WTC11 (cell line): ENCODE data around the gene TBC1D23. TPM values are rescaled to one million over a fixed set of nuclear protein-coding genes. Genes with fewer than 3 reads are reported as not detected.

Source experiments
- ATAC-seq: fragments of 200-7000 bp; cut with Tn5 transposase; 2 replicates; pipeline ENCODE4 v1.10.0; 2021; ENCODE audit warnings: mild to moderate bottlenecking, moderate library complexity
- CTCF ChIA-PET: fragments of 300-600 bp; sonication (Branson Sonifier 250); formaldehyde crosslinking; loops from one replicate; lab custom pipeline; 2021; ENCODE audit warnings: antibody characterized with exemption; lab: Charles Lee
- POLR2A ChIA-PET: fragments of 350-600 bp; sonication (Branson Sonifier 250); formaldehyde crosslinking; loops from one replicate; lab custom pipeline; 2021; ENCODE audit warnings: antibody characterized with exemption; lab: Charles Lee
- DNase-seq: peaks from one replicate; pipeline ENCODE4 v3.0.0; 2021; ENCODE audit warnings: low spot score
- H3K27ac Mint-ChIP-seq: 2 replicates; pipeline ENCODE4 v1.8.0; 2021; ENCODE audit warnings: mixed read lengths
- H3K27me3 Mint-ChIP-seq: 2 replicates; pipeline ENCODE4 v1.8.0; 2021; ENCODE audit warnings: low read depth, mild to moderate bottlenecking, moderate library complexity, mixed read lengths
- H3K36me3 Mint-ChIP-seq: 2 replicates; pipeline ENCODE4 v1.8.0; 2021; ENCODE audit warnings: mixed read lengths
- H3K4me1 Mint-ChIP-seq: 2 replicates; pipeline ENCODE4 v1.8.0; 2022; ENCODE audit warnings: mixed read lengths
- H3K4me3 Mint-ChIP-seq: 2 replicates; pipeline ENCODE4 v1.8.0; 2021; ENCODE audit warnings: mild to moderate bottlenecking, moderate library complexity, mixed read lengths
- H3K9me3 Mint-ChIP-seq: 2 replicates; pipeline ENCODE4 v1.8.0; 2021; ENCODE audit warnings: mixed read lengths
- AFF4 ChIP-seq: sonication (generic); formaldehyde crosslinking; IDR thresholded peaks from 2 replicates; pipeline ENCODE4 v1.8.1; 2023; ENCODE audit warnings: mild to moderate bottlenecking, missing genetic modification reagents, borderline replicate concordance
- ARID4B ChIP-seq: sonication (generic); formaldehyde crosslinking; IDR thresholded peaks from 2 replicates; pipeline ENCODE4 v1.8.0; 2023; ENCODE audit warnings: missing genetic modification reagents, mild to moderate bottlenecking, borderline replicate concordance
- ERG ChIP-seq: fragments of 250-450 bp; sonication (Bioruptor Pico); IDR thresholded peaks from 2 replicates; pipeline ENCODE4 v1.8.0; 2021; ENCODE audit warnings: mild to moderate bottlenecking
- ETV6 ChIP-seq: sonication (generic); formaldehyde crosslinking; IDR thresholded peaks from 2 replicates; pipeline ENCODE4 v1.8.1; 2022; ENCODE audit warnings: mild to moderate bottlenecking, missing genetic modification reagents
- FOXP4 ChIP-seq: sonication (generic); formaldehyde crosslinking; IDR thresholded peaks from 2 replicates; pipeline ENCODE4 v1.8.0; 2022; ENCODE audit warnings: mild to moderate bottlenecking, missing genetic modification reagents
- GTF2I ChIP-seq: fragments of 250-450 bp; sonication (Bioruptor Pico); conservative IDR thresholded peaks from 2 replicates; pipeline ENCODE4 v1.4.0; 2021; ENCODE audit warnings: mild to moderate bottlenecking
- KAT7 ChIP-seq: sonication (generic); formaldehyde crosslinking; IDR thresholded peaks from 2 replicates; pipeline ENCODE4 v1.8.1; 2023; ENCODE audit warnings: missing genetic modification reagents, mild to moderate bottlenecking, borderline replicate concordance
- MYBL2 ChIP-seq: sonication (generic); formaldehyde crosslinking; IDR thresholded peaks from 2 replicates; pipeline ENCODE4 v1.8.1; 2023; ENCODE audit warnings: mild to moderate bottlenecking, moderate library complexity, missing genetic modification reagents
- NR1H2 ChIP-seq: sonication (generic); formaldehyde crosslinking; IDR thresholded peaks from 2 replicates; pipeline ENCODE4 v1.9.0; 2021; ENCODE audit warnings: mild to moderate bottlenecking, moderate library complexity, missing genetic modification reagents
- USF1 ChIP-seq: sonication (generic); formaldehyde crosslinking; IDR thresholded peaks from 2 replicates; pipeline ENCODE4 v1.8.0; 2022; ENCODE audit warnings: mild to moderate bottlenecking, missing genetic modification reagents
- ZBTB21 ChIP-seq: sonication (generic); formaldehyde crosslinking; IDR thresholded peaks from 2 replicates; pipeline ENCODE4 v1.8.1; 2023; ENCODE audit warnings: mild to moderate bottlenecking, missing genetic modification reagents, borderline replicate concordance
- ZNF281 ChIP-seq: sonication (generic); formaldehyde crosslinking; IDR thresholded peaks from 2 replicates; pipeline ENCODE4 v1.8.0; 2023; ENCODE audit warnings: mild to moderate bottlenecking, missing genetic modification reagents
- ZNF532 ChIP-seq: fragments of 250-450 bp; sonication (Bioruptor Pico); IDR thresholded peaks from 2 replicates; pipeline ENCODE4 v1.9.0; 2021; ENCODE audit warnings: mild to moderate bottlenecking, borderline replicate concordance
- total RNA-seq: library from RNA; stranded (reverse); gene quantifications from 3 replicates; pipeline ENCODE4 v1.2.3, GENCODE V29; 2021

The TBC1D23 gene
- total RNA-seq, 1 experiment from 2014 or later = 73.6 TPM

GRCh38 chr3:100324044-100324443 is 63.3 kb downstream of the TBC1D23 start:
- peaks cover 21% of the 10 kb centered on the region for H3K36me3 Mint-ChIP-seq
- H3K9me3 Mint-ChIP-seq = peaks cover 16% of the 10 kb centered on the region
- no peaks in the 10 kb centered on the region for H3K27me3 Mint-ChIP-seq
- ChIA-PET CTCF (no interaction called here), POLR2A (no interaction called here)
- TF ChIP-seq ZNF532 (CRISPR knock-in tag) (no peak), ERG (CRISPR knock-in tag) (no peak)
- no peaks in the 10 kb centered on the region for H3K4me1 Mint-ChIP-seq
- H3K27ac Mint-ChIP-seq = no peak overlapping the region
- H3K4me3 Mint-ChIP-seq = no peak overlapping the region
- DNase-seq = no peak
- no peak for ATAC-seq

GRCh38 chr3:100325827-100326226 is 65.0 kb downstream of the TBC1D23 start:
- H3K4me1 Mint-ChIP-seq = no peaks in the 10 kb centered on the region
- no peaks in the 10 kb centered on the region for H3K27me3 Mint-ChIP-seq
- ChIA-PET POLR2A (no interaction called here), CTCF (no interaction called here)
- no peak overlapping the region for H3K4me3 Mint-ChIP-seq
- H3K9me3 Mint-ChIP-seq = peaks cover 16% of the 10 kb centered on the region
- no peak overlapping the region for H3K27ac Mint-ChIP-seq
- no peak for DNase-seq
- peaks cover 17% of the 10 kb centered on the region for H3K36me3 Mint-ChIP-seq
- ATAC-seq = no peak
- TF ChIP-seq ZNF281 (CRISPR knock-in tag) (no peak), ZBTB21 (no peak), MYBL2 (CRISPR knock-in tag) (no peak), KAT7 (CRISPR knock-in tag) (no peak), FOXP4 (CRISPR knock-in tag) (no peak), GTF2I (CRISPR knock-in tag) (no peak), AFF4 (CRISPR knock-in tag) (no peak), ETV6 (CRISPR knock-in tag) (no peak), NR1H2 (CRISPR knock-in tag) (no peak), USF1 (CRISPR knock-in tag) (no peak), ARID4B (no peak)
